HS-5 (cell line): ENCODE data around the gene NAA35.
"Not testable (repeated sequence)": the region's sequence is repeated elsewhere in the genome, so short reads cannot be mapped to it uniquely, and the experiment has no call there.

Experiments
- DNase-seq: peaks from one replicate; pipeline ENCODE4 v3.0.0-alpha.2; 2012; ENCODE audit warnings: low read depth

The NAA35 gene

GRCh38 chr9:86034863-86035734, 94.2 kb downstream of the NAA35 start:
- DNase-seq = no peak

GRCh38 chr9:86035827-86036440, 95.0 kb downstream of the NAA35 start:
- no peak for DNase-seq

- DNase-seq = no peak
These were observed 95.6 kb downstream of the NAA35 start for GRCh38 chr9:86036555-86036954.

DNA sequence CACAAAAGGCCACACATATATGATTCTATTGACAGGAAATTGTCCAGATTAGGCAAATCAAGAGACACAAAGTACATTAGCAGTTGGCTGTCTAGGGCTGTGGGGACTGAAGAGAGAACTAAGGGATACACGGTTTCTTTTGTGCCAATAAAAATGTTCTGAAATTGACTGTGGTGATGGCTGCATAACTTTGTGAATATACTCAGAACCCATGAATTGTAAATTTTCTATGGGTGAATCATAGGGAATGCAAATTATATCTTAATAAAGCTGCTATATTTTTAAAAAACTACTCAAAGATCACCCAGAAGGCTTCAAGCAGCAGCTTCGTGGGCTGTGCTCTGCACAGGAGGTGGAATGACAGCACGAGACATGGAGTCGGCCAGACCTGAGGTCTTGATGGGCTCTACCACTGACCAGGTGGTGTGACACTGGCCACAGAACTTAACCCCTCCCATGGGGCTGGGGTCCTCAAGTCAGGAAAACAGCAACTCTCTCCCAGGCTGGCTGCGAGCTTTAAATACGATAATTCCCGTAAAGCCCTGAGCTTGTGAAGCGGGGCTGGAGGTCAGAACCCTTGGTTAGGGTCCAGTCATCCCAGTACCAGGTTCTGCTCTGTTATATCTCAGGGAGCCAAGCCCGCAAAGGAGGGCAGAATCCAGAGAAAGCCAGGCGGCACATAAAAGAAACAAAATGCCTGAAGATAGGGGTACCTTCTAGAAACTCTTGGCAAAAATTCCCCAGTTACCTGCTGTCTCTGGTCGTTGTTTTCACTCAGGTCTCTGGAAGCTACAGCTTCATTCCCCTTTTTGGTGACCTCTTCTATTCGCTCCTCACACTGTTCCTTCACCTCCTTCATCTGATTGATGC, 99.3 kb downstream of the NAA35 start:
- no peak for DNase-seq

GRCh38 chr9:86040861-86041155, 99.9 kb downstream of the NAA35 start:
- no peak for DNase-seq

DNA sequence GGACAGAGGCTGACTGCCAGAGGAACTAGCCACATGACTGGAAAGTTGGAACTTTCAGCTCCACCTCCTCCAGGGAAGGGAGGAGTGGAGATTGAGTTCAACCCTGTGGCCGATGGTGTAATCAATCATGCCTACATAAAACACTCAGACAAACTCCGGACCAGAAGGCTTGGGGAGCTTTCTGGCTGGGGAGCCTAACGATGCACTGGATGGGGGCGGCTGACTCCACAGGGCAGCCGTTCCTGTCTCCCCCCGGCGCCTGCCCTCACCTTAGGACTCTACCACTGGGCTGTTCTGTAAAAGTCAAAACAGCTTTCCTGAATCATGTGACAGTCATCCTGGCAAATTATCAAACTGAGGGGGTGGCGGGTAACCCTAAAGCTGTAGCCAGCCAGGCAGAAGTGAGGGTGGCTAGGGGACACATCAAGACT, 100.4 kb downstream of the NAA35 start:
- DNase-seq = no peak

DNA sequence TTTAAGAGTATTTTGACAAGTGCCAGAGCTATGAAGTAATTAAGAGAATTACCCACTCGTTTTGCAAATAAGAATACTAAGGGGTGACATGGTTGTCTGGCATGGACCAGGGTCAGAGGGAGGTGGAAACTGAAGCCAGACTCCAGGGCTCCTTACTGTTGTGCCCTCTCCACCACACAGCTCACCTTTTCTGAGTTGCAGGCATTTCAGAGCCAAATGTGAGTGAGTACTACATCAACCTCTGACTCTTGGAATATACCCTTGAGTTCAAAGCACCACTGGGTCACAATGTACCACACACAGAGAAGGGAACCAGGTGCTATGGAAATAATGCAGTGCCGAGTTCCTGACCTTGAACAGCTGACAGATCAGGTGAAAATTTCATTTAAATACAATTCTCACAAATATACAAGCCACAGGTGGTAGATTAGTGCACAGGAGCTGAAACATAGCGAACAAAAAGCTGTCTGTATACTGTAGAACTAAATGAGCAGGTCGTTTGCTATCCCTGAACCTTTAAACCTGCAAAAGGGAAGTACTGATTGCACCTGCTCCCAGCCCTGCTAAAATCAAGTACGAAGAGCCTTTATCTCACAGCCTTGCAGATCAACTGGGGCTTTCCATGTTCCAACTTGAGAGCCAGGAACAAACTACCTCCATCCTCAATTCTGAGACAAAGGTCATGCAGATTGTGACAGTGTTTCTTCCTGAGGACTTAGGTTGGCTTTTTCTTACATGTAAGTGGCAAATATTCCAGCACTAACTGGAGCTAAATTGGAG, 101.4 kb downstream of the NAA35 start:
- no peak for DNase-seq

DNA sequence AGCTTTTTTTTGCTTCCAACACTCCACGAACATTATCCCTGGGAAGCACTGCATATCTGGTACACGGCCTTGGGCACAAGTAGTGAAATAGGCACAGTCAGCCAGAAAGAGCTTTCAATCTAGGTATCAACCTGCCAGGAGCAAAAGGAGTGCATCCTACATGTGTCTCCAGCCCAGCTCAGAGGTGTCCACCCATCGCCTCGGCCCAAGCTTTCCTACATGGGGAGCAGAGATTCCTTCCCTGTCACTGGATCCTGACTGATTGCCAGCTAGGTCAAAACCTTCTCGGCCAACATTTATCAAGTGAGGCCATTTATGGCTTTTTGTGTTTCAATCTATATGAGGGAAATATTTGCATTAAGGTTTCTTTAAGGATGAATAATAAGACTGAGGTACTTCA, 102.6 kb downstream of the NAA35 start:
- no peak for DNase-seq

- DNase-seq = no peak
These were observed 103.1 kb downstream of the NAA35 start for GRCh38 chr9:86043999-86044398.

GRCh38 chr9:86045654-86046053, 104.7 kb downstream of the NAA35 start:
- no peak for DNase-seq

GRCh38 chr9:86046071-86046636, 105.2 kb downstream of the NAA35 start:
- DNase-seq = no peak

DNA sequence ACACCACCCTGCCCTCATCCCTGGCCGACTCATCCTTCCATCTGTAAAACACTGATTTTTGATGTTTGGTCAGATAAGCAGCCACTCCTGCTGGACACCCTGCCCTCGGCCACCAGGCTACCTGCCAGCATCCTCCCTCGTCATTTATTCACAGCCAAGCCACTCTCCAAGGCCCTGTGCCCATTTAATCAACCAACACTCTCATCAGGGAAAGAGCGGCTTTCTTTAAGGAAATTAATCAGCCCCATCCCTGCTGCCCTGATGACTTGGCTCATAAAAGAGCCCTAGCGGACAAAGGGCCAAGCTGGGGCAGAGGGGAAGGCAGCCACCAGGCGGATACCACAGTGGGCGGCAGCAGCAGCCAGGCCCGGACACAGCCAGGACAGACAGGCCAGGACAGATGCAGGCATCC, 106.0 kb downstream of the NAA35 start:
- DNase-seq = no peak

DNA sequence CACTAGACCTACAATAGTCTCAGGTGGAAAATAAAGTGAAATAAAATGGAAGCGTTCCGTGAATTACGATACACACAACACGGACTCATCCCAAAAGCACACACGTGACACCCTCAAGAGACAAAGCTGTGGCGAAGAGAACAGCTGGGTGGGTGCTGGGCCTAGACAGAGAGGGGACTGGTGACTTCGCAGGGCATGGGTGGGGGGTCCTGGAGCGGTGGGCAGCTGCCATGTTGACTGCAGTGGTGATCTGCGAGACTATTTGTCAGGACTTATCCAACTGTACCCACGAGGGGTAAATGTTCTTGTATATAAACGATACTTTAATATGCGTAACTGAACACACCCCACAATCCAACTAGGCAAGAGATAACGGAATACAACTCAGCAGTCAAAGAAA, 106.4 kb downstream of the NAA35 start:
- no peak for DNase-seq

GRCh38 chr9:86048018-86048742, 107.2 kb downstream of the NAA35 start:
- not testable (repeated sequence) for DNase-seq

DNA sequence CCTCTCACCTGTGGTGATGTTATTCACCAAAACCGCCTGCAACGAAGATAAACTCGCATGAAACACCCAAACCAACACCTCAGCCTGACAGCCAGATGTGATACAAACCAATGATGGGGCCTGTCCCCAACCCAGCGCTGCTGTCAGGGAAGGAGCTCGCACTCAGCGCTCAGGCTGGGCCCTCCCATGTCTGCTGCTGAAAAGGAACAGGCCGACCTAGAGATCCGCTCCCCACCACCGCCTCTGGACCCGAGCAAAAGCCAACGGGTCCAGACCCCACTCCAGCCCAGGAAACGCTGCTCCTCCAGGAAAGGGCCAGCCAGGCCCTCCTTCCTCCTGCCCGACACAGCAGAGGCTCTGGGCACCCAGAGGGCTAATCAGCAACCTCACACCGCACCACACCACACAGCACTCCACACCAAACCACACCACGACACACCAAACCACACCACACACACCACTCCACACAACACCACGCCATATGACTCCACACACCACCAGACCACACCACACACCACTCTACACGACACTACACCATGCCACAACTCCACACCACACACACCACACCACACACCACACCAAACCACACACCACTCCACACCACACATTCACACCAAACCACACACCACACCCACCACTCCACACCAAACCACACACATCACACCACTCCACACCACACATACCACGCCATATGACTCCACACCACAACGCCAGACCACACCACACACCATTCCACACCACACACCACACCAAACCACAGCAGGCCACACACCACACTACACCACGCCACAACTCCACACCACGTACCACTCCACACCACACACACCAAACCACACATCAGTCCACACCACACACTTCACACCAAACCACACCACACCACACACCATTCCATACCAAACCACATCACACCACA, 111.9 kb downstream of the NAA35 start:
- DNase-seq = no peak

DNA sequence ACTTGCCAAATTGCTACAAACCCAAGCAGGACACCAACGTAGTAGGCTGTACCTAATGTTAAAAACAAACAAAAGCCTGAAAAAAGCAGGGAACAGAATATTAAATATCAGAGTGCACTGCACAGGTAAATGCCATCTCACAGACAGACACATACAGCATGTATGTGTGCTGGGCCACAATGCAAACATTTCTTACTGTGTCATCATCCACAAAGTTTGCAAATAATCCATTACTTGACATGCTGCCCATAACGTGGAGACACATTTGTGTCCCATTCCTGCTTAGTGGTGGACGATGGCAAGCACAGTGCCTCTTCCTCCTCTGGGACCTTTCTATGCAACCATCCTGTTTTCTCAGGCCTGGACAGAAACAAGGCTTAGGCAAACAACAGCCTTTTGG, 113.7 kb downstream of the NAA35 start:
- no peak for DNase-seq

- DNase-seq = no peak
These were observed 116.5 kb downstream of the NAA35 start for GRCh38 chr9:86057491-86057890.

- DNase-seq = no peak
These were observed 121.2 kb downstream of the NAA35 start for GRCh38 chr9:86061972-86062739.
